GM18508 (cell line): ENCODE measurements around the gene ARHGEF7.

Experiments
- ATAC-seq: cut with Tn5 transposase; IDR thresholded peaks from one replicate; pipeline ENCODE4 v1.9.1; 2021; ENCODE audit warnings: moderate number of reproducible peaks; ENCODE audit not compliant: insufficient read depth, unreplicated experiment

Gene ARHGEF7

GRCh38 chr13:111211789-111212516 lies 96.8 kb downstream of the ARHGEF7 start:
- no peak for ATAC-seq

- ATAC-seq: no peak
These were observed 97.4 kb downstream of the ARHGEF7 start for GRCh38 chr13:111212517-111212873.

- no peak for ATAC-seq
These were observed 99.0 kb downstream of the ARHGEF7 start for GRCh38 chr13:111213964-111214726.

- no peak for ATAC-seq
These were observed 100.3 kb downstream of the ARHGEF7 start for GRCh38 chr13:111215081-111216047.

GRCh38 chr13:111216166-111216960 lies 101.3 kb downstream of the ARHGEF7 start:
- ATAC-seq: no peak

- ATAC-seq: no peak
These were observed 102.5 kb downstream of the ARHGEF7 start for GRCh38 chr13:111217641-111218040.

- ATAC-seq: no peak
These were observed 104.2 kb downstream of the ARHGEF7 start for GRCh38 chr13:111219280-111219679.

- no peak for ATAC-seq
These were observed 104.8 kb downstream of the ARHGEF7 start for GRCh38 chr13:111219950-111220349.

- no peak for ATAC-seq
These were observed 110.1 kb downstream of the ARHGEF7 start for GRCh38 chr13:111225166-111225565.

GRCh38 chr13:111225810-111226546 lies 110.9 kb downstream of the ARHGEF7 start:
- ATAC-seq: no peak

- ATAC-seq: no peak
These were observed 112.3 kb downstream of the ARHGEF7 start for GRCh38 chr13:111227405-111227804.

- no peak for ATAC-seq
These were observed 113.4 kb downstream of the ARHGEF7 start for GRCh38 chr13:111228262-111229144.

GRCh38 chr13:111230385-111230930 lies 115.3 kb downstream of the ARHGEF7 start:
- no peak for ATAC-seq

- ATAC-seq: no peak
These were observed 117.1 kb downstream of the ARHGEF7 start for GRCh38 chr13:111232191-111232590.

- ATAC-seq: no peak
These were observed 118.0 kb downstream of the ARHGEF7 start for GRCh38 chr13:111233080-111233479.

GRCh38 chr13:111239764-111240670 lies 124.9 kb downstream of the ARHGEF7 start:
- no peak for ATAC-seq
